Suprapubic skin (tissue), 4 donors: Measurements from ENCODE around the gene GADL1. TPM values are rescaled to one million over a fixed set of nuclear protein-coding genes. Genes with fewer than 3 reads are reported as not detected.

Experiments used
- DNase-seq, 2 donors: peaks; one replicate each; pipeline ENCODE4 v3.0.0-alpha.2; 2019; ENCODE audit warnings: low spot score in 2 of 2
- H3K27ac ChIP-seq: fragments of 200-600 bp; sonication (generic); one replicate; pipeline ENCODE4 v1.5.1; 2019
- H3K27me3 ChIP-seq: fragments of 200-600 bp; sonication (generic); one replicate; pipeline ENCODE4 v1.5.1; 2019
- H3K36me3 ChIP-seq: fragments of 200-600 bp; sonication (generic); one replicate; pipeline ENCODE4 v1.5.1; 2019
- H3K4me1 ChIP-seq: fragments of 200-600 bp; sonication (generic); one replicate; pipeline ENCODE4 v1.5.1; 2019
- H3K4me3 ChIP-seq: fragments of 200-600 bp; sonication (generic); one replicate; pipeline ENCODE4 v1.5.1; 2019; ENCODE audit warnings: mild to moderate bottlenecking
- H3K9me3 ChIP-seq: fragments of 200-600 bp; sonication (generic); one replicate; pipeline ENCODE4 v1.5.1; 2019
- EP300 ChIP-seq: sonication (generic); formaldehyde crosslinking; IDR thresholded peaks from one replicate; pipeline ENCODE4 v1.6.1; 2017; ENCODE audit warnings: antibody characterized with exemption
- POLR2A ChIP-seq, 2 donors: fragments of 450-650 bp; IDR thresholded peaks; one replicate each; pipeline ENCODE4 v1.6.1; 2017; ENCODE audit warnings: antibody characterized with exemption in 2 of 2, mild to moderate bottlenecking in 2 of 2, moderate library complexity in 2 of 2
- POLR2AphosphoS5 ChIP-seq, 3 donors: sonication (generic); formaldehyde crosslinking; IDR thresholded peaks; one replicate each; pipeline ENCODE4 v1.6.1; 2017; ENCODE audit warnings: antibody characterized with exemption in 3 of 3
- WGBS: methylation state at CpG from one replicate; pipeline ENCODE4 v1.1.5; 2018; 5-methylcytosine and 5-hydroxymethylcytosine counted together
- total RNA-seq, 4 donors: library from RNA; depleted of rRNA; stranded (reverse); fragments of >200 nt; gene quantifications; one replicate each; pipeline ENCODE4 v1.1.0, GENCODE V29; 2016
- TF ChIP-seq, protein P1 (sequence below), 2 donors: fragments of 200-600 bp in 1 of 2; fragments of 450-650 bp in 1 of 2; sonication (generic) in 1 of 2; IDR thresholded peaks; one replicate each; pipeline ENCODE4 v1.5.1; 2016 to 2019; ENCODE audit warnings: antibody characterized with exemption in 2 of 2, mild to moderate bottlenecking in 1 of 2, moderate library complexity in 1 of 2

The GADL1 gene
- total RNA-seq, 4 donors from 2014 or later = not detected

DNA sequence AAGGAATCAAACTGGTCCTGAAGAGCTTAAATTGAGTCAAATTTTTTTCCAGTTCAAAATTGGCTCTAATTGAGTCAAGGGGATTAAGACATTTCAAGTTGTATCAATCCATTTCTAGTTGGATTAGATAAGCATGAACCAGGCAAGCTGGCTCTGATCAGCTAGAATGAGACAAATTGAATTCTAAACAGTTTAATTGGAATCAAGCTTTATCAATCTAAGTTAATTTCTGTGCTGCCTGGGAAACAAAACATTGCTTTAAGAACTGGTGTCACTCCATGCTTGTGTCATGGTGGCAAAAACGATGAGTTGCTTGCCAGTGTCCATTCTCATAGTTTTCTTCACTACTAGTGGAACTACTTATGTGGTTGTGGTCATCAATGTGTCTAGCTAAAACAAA is 171.2 kb downstream of the GADL1 start:
- H3K27me3 ChIP-seq = no peaks in the 10 kb centered on the region
- WGBS = 85% methylated on average over 1 of the region's 1 CpG
- no peak overlapping the region for H3K27ac ChIP-seq
- no peaks in the 10 kb centered on the region for H3K36me3 ChIP-seq
- no peak overlapping the region for H3K4me3 ChIP-seq
- H3K9me3 ChIP-seq = no peaks in the 10 kb centered on the region
- TF ChIP-seq POLR2A (IDR thresholded peaks at IDR 0.05) = no peak
- TF ChIP-seq, protein P1, sequence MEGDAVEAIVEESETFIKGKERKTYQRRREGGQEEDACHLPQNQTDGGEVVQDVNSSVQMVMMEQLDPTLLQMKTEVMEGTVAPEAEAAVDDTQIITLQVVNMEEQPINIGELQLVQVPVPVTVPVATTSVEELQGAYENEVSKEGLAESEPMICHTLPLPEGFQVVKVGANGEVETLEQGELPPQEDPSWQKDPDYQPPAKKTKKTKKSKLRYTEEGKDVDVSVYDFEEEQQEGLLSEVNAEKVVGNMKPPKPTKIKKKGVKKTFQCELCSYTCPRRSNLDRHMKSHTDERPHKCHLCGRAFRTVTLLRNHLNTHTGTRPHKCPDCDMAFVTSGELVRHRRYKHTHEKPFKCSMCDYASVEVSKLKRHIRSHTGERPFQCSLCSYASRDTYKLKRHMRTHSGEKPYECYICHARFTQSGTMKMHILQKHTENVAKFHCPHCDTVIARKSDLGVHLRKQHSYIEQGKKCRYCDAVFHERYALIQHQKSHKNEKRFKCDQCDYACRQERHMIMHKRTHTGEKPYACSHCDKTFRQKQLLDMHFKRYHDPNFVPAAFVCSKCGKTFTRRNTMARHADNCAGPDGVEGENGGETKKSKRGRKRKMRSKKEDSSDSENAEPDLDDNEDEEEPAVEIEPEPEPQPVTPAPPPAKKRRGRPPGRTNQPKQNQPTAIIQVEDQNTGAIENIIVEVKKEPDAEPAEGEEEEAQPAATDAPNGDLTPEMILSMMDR (IDR thresholded peaks at IDR 0.05) = no peak
- TF ChIP-seq POLR2AphosphoS5 (IDR thresholded peaks at IDR 0.05) = no peak
- TF ChIP-seq EP300 = no peak
- H3K4me1 ChIP-seq = no peaks in the 10 kb centered on the region
- DNase-seq = no peak

DNA sequence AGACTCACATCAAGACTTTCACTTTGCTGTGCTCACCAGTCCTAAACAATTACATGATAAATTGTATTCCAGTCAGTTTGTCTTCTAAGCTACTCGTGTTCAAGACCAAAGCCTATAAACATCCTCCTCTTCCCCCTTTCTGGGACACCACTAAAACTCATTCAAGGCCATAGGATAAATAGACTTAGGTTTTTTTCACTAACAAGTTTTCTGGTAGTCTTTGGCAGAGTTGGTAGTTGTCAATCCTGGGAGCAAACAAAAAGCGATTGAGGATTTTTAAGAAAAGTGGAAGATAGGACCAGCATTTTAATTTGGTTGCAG is 173.2 kb downstream of the GADL1 start:
- no peak for TF ChIP-seq EP300
- TF ChIP-seq, protein P1 (IDR thresholded peaks at IDR 0.05) = no peak
- TF ChIP-seq POLR2AphosphoS5 (IDR thresholded peaks at IDR 0.05) = no peak
- TF ChIP-seq POLR2A (IDR thresholded peaks at IDR 0.05) = no peak
- 73% methylated on average over 2 of the region's 2 CpGs for WGBS
- no peak for DNase-seq

DNA sequence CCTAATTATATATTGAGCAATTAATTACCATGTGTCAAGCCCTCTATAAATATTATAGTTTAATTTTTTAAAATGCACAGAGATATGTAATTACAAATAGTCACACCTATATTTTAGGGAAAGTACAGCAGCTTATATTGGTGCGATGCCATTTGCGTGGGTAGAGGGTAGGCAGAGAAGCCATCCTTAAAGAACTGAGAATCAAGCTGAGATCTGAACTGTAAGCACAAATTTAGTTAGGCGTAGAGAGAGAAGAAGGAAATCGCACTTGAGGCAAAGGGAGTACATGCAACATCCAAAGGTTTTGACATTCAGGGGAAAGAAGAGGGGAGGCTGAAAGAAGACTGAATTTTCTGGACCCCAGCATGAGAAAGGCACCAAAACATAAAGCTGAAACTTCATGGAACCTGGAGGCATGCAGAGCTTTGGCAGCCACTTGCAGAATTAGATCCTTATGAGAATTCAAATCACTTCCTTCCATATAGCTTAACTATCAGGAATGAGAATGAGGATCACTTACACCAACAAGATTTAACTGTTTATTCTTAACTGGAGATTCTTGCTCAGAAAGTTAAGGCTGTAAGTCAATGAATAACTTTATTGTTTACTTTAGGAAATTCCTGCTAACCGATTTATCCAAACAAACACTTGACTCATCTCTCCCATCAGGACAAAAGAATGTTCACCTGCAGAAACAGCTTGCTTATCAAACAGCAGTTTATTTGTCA is 173.7 kb downstream of the GADL1 start:
- DNase-seq = no peak
- no peak for TF ChIP-seq POLR2A (IDR thresholded peaks at IDR 0.05)
- TF ChIP-seq, protein P1 (IDR thresholded peaks at IDR 0.05) = no peak
- TF ChIP-seq POLR2AphosphoS5 (IDR thresholded peaks at IDR 0.05) = no peak
- TF ChIP-seq EP300 = no peak
- H3K9me3 ChIP-seq = no peaks in the 10 kb centered on the region
- no peak overlapping the region for H3K4me3 ChIP-seq
- H3K27ac ChIP-seq = no peak overlapping the region
- H3K27me3 ChIP-seq = no peaks in the 10 kb centered on the region
- no peaks in the 10 kb centered on the region for H3K36me3 ChIP-seq
- 74% methylated on average over 5 of the region's 5 CpGs for WGBS
- H3K4me1 ChIP-seq = no peaks in the 10 kb centered on the region

More for the DNA sequence above, 173.2 kb downstream of the GADL1 start:
- Histone ChIP-seq H3K27ac (no peak overlapping the region), H3K36me3 (no peaks in the 10 kb centered on the region), H3K4me3 (no peak overlapping the region), H3K4me1 (no peaks in the 10 kb centered on the region), H3K9me3 (no peaks in the 10 kb centered on the region), H3K27me3 (no peaks in the 10 kb centered on the region)

DNA sequence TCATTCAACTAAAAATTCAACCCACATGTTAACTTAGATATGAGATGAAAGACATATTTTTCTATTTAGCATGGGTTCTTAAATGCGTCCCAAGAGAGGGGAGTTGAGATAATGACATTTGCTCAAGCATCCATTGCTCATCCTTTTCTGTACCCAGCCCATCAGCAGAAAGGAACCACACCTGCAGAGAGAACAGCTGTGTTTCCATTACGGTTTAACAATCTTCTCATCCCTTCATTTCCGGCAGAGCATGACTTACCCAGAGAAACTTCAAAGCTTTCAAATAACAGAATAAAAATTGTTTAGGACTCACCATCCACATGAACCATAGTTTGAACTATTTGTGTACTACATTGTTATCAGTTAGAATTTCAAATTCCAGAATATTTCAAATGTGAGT is 174.9 kb downstream of the GADL1 start:
- Histone ChIP-seq H3K36me3 (no peaks in the 10 kb centered on the region), H3K27ac (no peak overlapping the region), H3K9me3 (no peaks in the 10 kb centered on the region), H3K27me3 (no peaks in the 10 kb centered on the region), H3K4me3 (no peak overlapping the region), H3K4me1 (no peaks in the 10 kb centered on the region)
- WGBS = 96% methylated on average over 3 of the region's 3 CpGs
- TF ChIP-seq EP300 (no peak), POLR2AphosphoS5 (IDR thresholded peaks at IDR 0.05) (no peak), POLR2A (IDR thresholded peaks at IDR 0.05) (no peak)
- TF ChIP-seq, protein P1 (IDR thresholded peaks at IDR 0.05) = no peak
- DNase-seq = no peak

DNA sequence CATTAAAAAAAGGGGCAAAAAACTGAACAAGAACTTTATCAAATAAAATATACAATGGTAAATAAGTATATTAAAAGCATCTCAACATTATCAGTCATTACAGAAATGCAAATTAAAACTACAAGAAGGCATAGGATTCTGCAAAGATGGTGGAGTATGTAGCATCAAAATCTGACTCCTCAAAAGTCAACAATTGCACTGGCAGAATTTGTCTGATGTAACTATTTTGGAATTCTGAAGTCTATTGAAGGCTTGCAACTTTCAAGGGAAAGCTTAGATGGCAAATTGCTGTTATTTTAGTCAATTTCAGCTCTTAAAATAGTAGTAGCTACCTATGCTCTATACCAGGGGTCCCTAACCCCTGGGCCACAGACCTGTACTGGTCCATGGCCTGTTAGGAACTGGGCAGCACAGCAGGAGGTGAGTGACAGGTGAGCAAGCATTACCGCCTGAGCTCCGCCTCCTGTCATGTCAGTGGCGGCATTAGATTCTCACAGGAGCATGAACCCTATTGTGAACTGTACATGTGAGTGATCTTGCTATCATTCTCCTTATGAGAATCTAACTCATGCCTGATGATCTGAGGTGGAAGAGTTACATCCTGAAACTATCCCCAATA is 180.5 kb downstream of the GADL1 start:
- Histone ChIP-seq H3K4me1 (no peaks in the 10 kb centered on the region), H3K4me3 (no peak overlapping the region), H3K27me3 (no peaks in the 10 kb centered on the region), H3K9me3 (no peaks in the 10 kb centered on the region), H3K27ac (no peak overlapping the region), H3K36me3 (no peaks in the 10 kb centered on the region)
- WGBS = 94% methylated on average over 3 of the region's 3 CpGs
- no peak for TF ChIP-seq POLR2A (IDR thresholded peaks at IDR 0.05)
- no peak for TF ChIP-seq EP300
- no peak for TF ChIP-seq POLR2AphosphoS5 (IDR thresholded peaks at IDR 0.05)
- TF ChIP-seq, protein P1 (IDR thresholded peaks at IDR 0.05) = no peak
- no peak for DNase-seq
